ENCODE measurements around the gene DNM2. TPM values are rescaled to one million over a fixed set of nuclear protein-coding genes. Genes with fewer than 3 reads are reported as not detected.
A peak's percentile ranks its signal among the peaks of the same experiment; 100 is the strongest.

Gene DNM2
- total RNA-seq, 1 donor from 2014 or later = 74.6 TPM

GRCh38 chr19:10751109-10751953 lies 33.5 kb downstream of the DNM2 start:
- DNase-seq (ENCODE audit: low read depth in 2 of 2) = peak; percentile 29 to 80

GRCh38 chr19:10752237-10752912 lies 34.5 kb downstream of the DNM2 start:
- DNase-seq (ENCODE audit: low read depth in 2 of 2) = no peak

DNA sequence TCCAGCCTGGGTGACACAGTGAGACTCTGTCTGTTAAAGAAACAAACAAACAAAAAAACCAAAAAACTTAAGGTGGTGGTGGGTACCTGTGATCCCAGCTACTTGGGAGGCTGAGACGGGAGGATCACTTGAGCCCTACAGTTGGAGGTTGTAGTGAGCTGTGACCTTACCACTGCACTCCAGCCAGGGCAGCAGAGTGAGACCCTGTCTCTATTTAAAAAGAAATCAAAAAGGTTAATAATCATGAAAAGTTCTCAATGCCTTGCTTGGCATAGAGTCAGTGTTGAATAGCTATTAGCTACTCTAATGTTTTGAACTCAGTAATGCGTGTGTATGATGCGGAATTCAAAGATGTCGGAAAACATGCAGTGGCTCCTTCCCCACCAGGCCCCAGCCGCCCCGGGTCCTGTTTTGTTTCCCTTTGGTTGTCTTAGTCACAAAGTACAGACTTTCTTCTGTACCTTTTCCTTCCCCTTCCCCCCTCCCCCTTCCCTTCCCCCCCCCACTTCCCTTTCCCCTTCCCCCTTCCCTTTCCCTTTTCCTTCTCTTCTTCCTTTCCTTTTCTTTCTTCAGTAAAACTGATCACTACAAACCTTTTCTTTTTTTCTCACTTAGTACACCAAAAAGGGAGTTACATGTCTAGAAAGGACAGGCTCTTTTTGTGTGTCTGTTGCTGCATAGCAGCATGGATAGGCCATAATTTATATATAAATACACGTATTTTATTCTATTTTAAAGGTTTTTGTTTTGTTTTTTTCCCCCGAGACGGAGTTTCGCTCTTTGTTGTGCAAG lies 35.2 kb downstream of the DNM2 start:
- DNase-seq (ENCODE audit: low read depth in 2 of 2) = no peak

- no peak for DNase-seq (ENCODE audit: low read depth in 2 of 2)
Observed at GRCh38 chr19:10756371-10756770, 38.5 kb downstream of the DNM2 start.

GRCh38 chr19:10756791-10757190 lies 38.9 kb downstream of the DNM2 start:
- no peak for DNase-seq (ENCODE audit: low read depth in 2 of 2)

- DNase-seq (ENCODE audit: low read depth in 2 of 2) = peak in 1 of 2 donors; percentile 28
Observed at GRCh38 chr19:10758050-10758449, 40.2 kb downstream of the DNM2 start.

DNA sequence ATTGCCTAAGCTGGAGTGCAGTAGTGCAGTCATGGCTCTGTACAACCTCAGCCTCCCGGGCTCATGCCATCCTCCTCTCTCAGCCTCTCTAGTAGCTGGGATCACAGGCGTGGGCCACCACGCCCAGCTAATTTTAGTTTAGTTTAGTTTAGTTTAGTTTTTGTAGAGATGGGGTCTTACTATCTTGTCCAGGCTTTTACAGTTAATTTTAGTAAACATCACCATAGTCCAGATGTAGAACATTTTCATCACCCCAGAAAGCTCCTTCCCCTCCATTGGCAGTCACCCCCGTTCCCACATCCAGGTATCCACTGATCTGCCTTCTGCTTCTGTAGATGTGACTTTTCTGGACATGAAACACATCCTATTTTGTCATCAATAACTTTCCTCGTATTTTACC lies 41.1 kb downstream of the DNM2 start:
- DNase-seq (ENCODE audit: low read depth in 2 of 2) = no peak

GRCh38 chr19:10760273-10760944 lies 42.5 kb downstream of the DNM2 start:
- no peak for DNase-seq (ENCODE audit: low read depth in 2 of 2)

- DNase-seq (ENCODE audit: low read depth in 2 of 2) = no peak
Observed at GRCh38 chr19:10761443-10762250, 43.8 kb downstream of the DNM2 start.

DNA sequence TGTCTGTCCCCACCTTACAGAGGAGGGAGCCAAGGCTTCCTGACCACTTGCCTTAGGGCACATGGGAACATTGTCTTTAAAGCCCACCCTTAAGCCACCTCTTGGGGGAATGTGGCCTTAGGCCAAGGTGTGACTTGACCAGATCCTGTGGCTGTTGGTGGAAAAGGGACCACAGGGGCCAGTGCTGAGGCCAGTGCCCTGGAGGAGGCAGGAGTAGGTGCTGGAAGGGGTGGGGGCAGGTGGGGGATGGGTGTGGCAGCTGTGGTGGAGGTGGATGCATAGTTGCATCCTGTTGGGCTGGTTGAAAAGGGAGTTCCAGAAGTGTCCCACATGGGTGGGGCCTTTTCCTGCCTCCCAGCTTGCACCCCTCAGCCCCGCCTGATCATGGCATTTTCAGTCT lies 44.8 kb downstream of the DNM2 start:
- DNase-seq (ENCODE audit: low read depth in 2 of 2) = no peak

GRCh38 chr19:10763411-10763810 lies 45.5 kb downstream of the DNM2 start:
- no peak for DNase-seq (ENCODE audit: low read depth in 2 of 2)

DNA sequence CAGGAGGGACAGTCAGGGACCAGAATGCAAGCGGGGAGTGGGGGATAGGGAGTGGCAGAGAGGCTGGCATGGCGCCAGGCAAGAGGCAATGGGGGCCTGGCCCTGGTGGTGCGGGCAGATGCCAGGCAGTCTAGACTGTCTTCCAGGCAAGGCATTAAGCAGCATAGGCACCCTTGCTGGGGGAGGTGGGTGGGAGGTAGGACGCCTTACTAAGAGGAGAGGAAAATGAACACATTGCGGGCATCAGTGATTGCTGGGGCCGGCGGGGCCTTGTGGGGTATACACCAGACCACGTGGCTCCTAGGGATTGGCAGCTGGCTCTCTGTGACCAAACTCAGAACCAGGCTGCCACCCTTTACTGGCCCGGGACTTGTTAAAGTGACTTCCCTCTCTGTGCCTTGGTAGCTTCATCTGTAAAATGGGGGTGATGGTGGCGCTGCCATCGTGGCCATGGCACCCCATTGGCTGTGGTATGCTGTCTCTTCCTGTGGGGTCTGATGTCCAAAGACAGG lies 46.0 kb downstream of the DNM2 start:
- no peak for DNase-seq (ENCODE audit: low read depth in 2 of 2)

DNA sequence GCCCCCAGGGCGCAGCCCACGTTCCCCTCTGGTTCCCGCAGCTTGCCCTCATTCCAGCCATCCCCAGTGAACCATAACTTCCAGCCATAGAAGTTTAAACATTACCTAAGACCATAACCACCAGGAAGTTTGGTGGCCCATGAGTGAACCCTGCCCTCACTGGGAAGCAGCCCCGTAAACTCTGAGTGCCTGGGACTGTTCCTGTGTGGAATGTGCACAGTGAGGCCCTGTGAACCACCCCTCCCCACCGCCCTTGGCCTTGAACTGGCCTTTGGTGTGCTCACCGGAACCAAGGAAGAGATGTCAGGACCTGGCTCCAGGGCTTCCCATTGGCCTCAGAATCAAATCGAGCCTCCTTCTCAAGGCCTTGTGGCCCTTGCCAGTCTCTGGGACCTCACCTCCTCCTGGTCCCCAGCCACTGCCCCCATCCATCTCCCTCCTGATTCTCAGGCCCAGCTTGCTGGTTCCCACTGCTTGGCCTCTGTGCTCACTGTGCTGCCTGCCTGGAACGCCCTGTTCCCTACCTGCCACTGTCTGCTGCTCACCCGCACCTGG lies 46.5 kb downstream of the DNM2 start:
- no peak for DNase-seq (ENCODE audit: low read depth in 2 of 2)

GRCh38 chr19:10766049-10766623 lies 48.3 kb downstream of the DNM2 start:
- DNase-seq (ENCODE audit: low read depth in 2 of 2) = no peak

- peak in 1 of 2 donors; percentile 69 for DNase-seq (ENCODE audit: low read depth in 2 of 2)
Observed at GRCh38 chr19:10766671-10767201, 48.9 kb downstream of the DNM2 start.

- no peak for DNase-seq (ENCODE audit: low read depth in 2 of 2)
Observed at GRCh38 chr19:10767726-10768125, 49.8 kb downstream of the DNM2 start.

DNA sequence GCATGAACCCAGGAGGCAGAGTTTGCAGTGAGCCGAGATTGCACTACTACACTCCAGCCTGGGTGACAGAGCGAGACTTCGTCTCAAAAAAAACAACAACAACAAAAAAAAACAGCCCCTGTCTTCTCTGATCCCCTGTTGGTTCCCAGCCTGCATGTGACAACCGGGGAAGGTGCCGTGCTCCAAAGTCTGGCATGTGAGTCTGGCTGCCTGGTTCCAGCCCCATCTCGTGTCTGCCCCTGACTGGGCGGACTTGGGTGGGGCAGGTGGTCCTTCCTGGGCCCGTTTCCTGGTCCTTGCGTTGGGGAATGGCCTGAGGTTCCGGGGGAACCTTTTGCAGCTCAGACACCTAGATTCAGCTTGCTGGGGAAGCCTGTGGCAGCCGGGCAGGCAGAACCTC lies 50.5 kb downstream of the DNM2 start:
- no peak for DNase-seq (ENCODE audit: low read depth in 2 of 2)

DNA sequence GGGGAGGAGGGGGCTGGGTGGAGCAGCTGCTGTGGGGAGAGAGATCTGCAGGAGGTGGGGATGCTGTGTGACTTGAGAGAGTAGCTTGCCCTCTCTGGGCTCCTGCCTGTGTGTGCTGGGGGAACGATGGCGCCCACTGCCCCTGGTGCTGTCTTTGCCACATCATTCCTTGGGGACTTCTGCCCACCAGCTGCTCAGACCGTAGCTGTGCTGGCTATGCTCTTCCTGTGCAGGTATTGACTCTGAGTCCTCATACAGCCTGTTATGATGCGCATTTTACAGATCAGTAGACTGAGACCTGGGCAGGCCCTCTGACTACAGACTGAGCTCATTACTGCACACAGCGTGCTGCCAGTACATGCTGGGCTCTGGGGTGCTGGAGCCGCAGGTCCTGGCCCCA lies 51.1 kb downstream of the DNM2 start:
- DNase-seq (ENCODE audit: low read depth in 2 of 2) = no peak
